K562 (cell line): ENCODE measurements around the gene PDE1C. TPM values are rescaled to one million over a fixed set of nuclear protein-coding genes. Genes with fewer than 3 reads are reported as not detected.

Experiments used
- ATAC-seq: fragments of 200-7000 bp; cut with Tn5 transposase; 3 replicates; pipeline ENCODE4 v1.9.1; 2020; ENCODE audit warnings: moderate library complexity
- BruUV-seq: library from RNA; stranded (reverse); fragments of 400-500 nt; replicated peaks from 2 replicates; lab custom pipeline; 2021; lab: Mats Ljungman, UMichigan
- CTCF ChIA-PET: fragments of 300-600 bp; formaldehyde crosslinking; extraction: SDS; loops from one replicate; lab custom pipeline; 2021; ENCODE audit warnings: low intra/inter-chr PET ratio; lab: Yijun Ruan, JAX
- POLR2A ChIA-PET: fragments of 300-600, 350-650 bp; sonication (Branson Sonifier 250); formaldehyde crosslinking; extraction: SDS; loops from one replicate; lab custom pipeline; 2021; ENCODE audit warnings: antibody characterized with exemption, inconsistent platforms; lab: Yijun Ruan, JAX
- DNase-seq, 4 experiments: peaks; one replicate each; pipeline versions ENCODE4 v3.0.0 to v3.0.0-alpha.2; 2011 to 2018; ENCODE audit warnings: low spot score in 3 of 4, mixed read lengths in 3 of 4; ENCODE audit errors: extremely low read depth in 1 of 4
- FAIRE-seq: peaks from 2 replicates; lab custom pipeline; 2011; peaks lifted over from hg19 to GRCh38; lab: Jason Lieb, UNC
- H2AFZ ChIP-seq: 2 replicates; pipeline ENCODE4 v1.6.0; 2011; ENCODE audit warnings: low read depth, low read length, control low read depth, inconsistent platforms
- H3K27ac ChIP-seq: fragments of 200-600 bp; 3 replicates; pipeline ENCODE4 v1.8.0; 2011; ENCODE audit warnings: low read depth, mild to moderate bottlenecking, control low read depth, inconsistent platforms, low read length, moderate library complexity, mixed read lengths; ENCODE audit errors: extremely low read depth
- H3K27me3 ChIP-seq, 2 experiments: fragments of 300-600 bp in 1 of 2; 2 replicates in 1 of 2; 3 replicates in 1 of 2; pipeline versions ENCODE4 v1.6.0 to v1.8.0; 2011; ENCODE audit warnings: inconsistent platforms in 2 of 2, low read length in 2 of 2, mild to moderate bottlenecking in 1 of 2, mixed read lengths in 1 of 2, moderate library complexity in 1 of 2; ENCODE audit not compliant: control insufficient read depth in 2 of 2, insufficient read depth in 2 of 2
- H3K36me3 ChIP-seq: fragments of 300-600 bp; 3 replicates; pipeline ENCODE4 v1.8.0; 2011; ENCODE audit warnings: mild to moderate bottlenecking, low read length, inconsistent platforms; ENCODE audit not compliant: control insufficient read depth, insufficient read depth
- H3K4me1 ChIP-seq, 2 experiments: fragments of 200-600 bp in 1 of 2; replicated peaks in 1 of 2; 2 replicates in 1 of 2; 3 replicates in 1 of 2; pipeline versions ENCODE4 v1.5.1 to v1.8.0; 2011; ENCODE audit warnings: inconsistent platforms in 2 of 2, low read length in 2 of 2, mild to moderate bottlenecking in 1 of 2, mixed read lengths in 1 of 2, moderate library complexity in 1 of 2; ENCODE audit not compliant: control insufficient read depth in 2 of 2, insufficient read depth in 2 of 2
- H3K4me2 ChIP-seq: 2 replicates; pipeline ENCODE4 v1.6.1; 2011; ENCODE audit warnings: low read length, control low read depth, inconsistent platforms, mixed read lengths; ENCODE audit not compliant: insufficient read depth
- H3K4me3 ChIP-seq: fragments of 200-600 bp; sonication (generic), shearing (Covaris generic); 2 replicates; pipeline ENCODE4 v1.5.1; 2016; ENCODE audit warnings: control low read depth, inconsistent platforms
- H3K79me2 ChIP-seq: fragments of 200-600 bp; 3 replicates; pipeline ENCODE4 v1.8.0; 2011; ENCODE audit warnings: low read length, inconsistent platforms; ENCODE audit not compliant: control insufficient read depth, insufficient read depth
- H3K9ac ChIP-seq, 2 experiments: 2 replicates each; pipeline versions ENCODE4 v1.6.0 to v1.6.1; 2011; ENCODE audit warnings: low read depth in 2 of 2, low read length in 2 of 2, control low read depth in 1 of 2, inconsistent platforms in 1 of 2, mild to moderate bottlenecking in 1 of 2, mixed read lengths in 1 of 2; ENCODE audit not compliant: insufficient read depth in 1 of 2
- H3K9me1 ChIP-seq: one replicate; pipeline ENCODE4 v1.6.0; 2011; ENCODE audit warnings: inconsistent platforms, mild to moderate bottlenecking, low read length, moderate library complexity; ENCODE audit not compliant: control insufficient read depth, insufficient read depth
- H3K9me3 ChIP-seq: replicated peaks from 2 replicates; pipeline ENCODE4 v1.5.1; 2011; ENCODE audit warnings: low read depth, low read length, inconsistent platforms; ENCODE audit not compliant: control insufficient read depth, insufficient read depth
- H4K20me1 ChIP-seq: replicated peaks from 2 replicates; pipeline ENCODE4 v1.6.1; 2011; ENCODE audit warnings: low read length, inconsistent platforms, mixed read lengths; ENCODE audit not compliant: control insufficient read depth, insufficient read depth
- DACH1 ChIP-seq: fragments of 450-650 bp; IDR thresholded peaks from 2 replicates; pipeline ENCODE4 v1.6.1; 2018; ENCODE audit not compliant: partially characterized antibody
- GATAD2A ChIP-seq: fragments of 450-650 bp; IDR thresholded peaks from 2 replicates; pipeline ENCODE4 v1.6.1; 2017
- GTF2F1 ChIP-seq: IDR thresholded peaks from 2 replicates; pipeline ENCODE4 v1.6.1; 2011; ENCODE audit warnings: low read depth, low read length, improper control_type of control experiment
- HBP1 ChIP-seq: fragments of 450-650 bp; formaldehyde crosslinking; IDR thresholded peaks from 2 replicates; pipeline ENCODE4 v1.4.0; 2022; ENCODE audit warnings: missing genetic modification characterization
- NCOA4 ChIP-seq: fragments of 450-650 bp; IDR thresholded peaks from 2 replicates; pipeline ENCODE4 v1.6.1; 2018; ENCODE audit warnings: mild to moderate bottlenecking; ENCODE audit not compliant: partially characterized antibody
- OTX1 ChIP-seq: fragments of 450-650 bp; formaldehyde crosslinking; IDR thresholded peaks from 2 replicates; pipeline ENCODE4 v1.4.0; 2022; ENCODE audit warnings: mild to moderate bottlenecking
- POLR3A ChIP-seq: IDR thresholded peaks from 2 replicates; pipeline ENCODE4 v1.6.1; 2011; ENCODE audit warnings: borderline replicate concordance, mild to moderate bottlenecking, moderate library complexity; ENCODE audit not compliant: insufficient read length, insufficient read depth; ENCODE audit errors: extremely low read depth
- SMAD3 ChIP-seq: fragments of 450-650 bp; formaldehyde crosslinking; conservative IDR thresholded peaks from 2 replicates; pipeline ENCODE4 v1.4.0; 2020; ENCODE audit warnings: mild to moderate bottlenecking
- SRSF1 ChIP-seq: fragments of 200-400 bp; formaldehyde crosslinking; IDR thresholded peaks from 2 replicates; pipeline ENCODE4 v1.6.1; 2017; ENCODE audit warnings: mild to moderate bottlenecking, low read depth, low read length, moderate library complexity
- TEAD4 ChIP-seq, 2 experiments: sonication (generic) in 1 of 2; formaldehyde crosslinking in 1 of 2; IDR thresholded peaks; 2 replicates each; pipeline versions ENCODE4 v1.6.1 to v1.8.0; 2012 to 2022; ENCODE audit warnings: borderline replicate concordance in 1 of 2, inconsistent platforms in 1 of 2, low read length in 1 of 2, mild to moderate bottlenecking in 1 of 2, missing genetic modification reagents in 1 of 2
- ZBTB17 ChIP-seq: fragments of 450-650 bp; formaldehyde crosslinking; IDR thresholded peaks from 2 replicates; pipeline ENCODE4 v1.4.0; 2020; ENCODE audit warnings: mild to moderate bottlenecking
- WGBS: fragments of 100-300 bp; shearing (Covaris generic); methylation state at CpG from one replicate; pipeline ENCODE4 v1.1.6; 2016; ENCODE audit warnings: low coverage, mixed read lengths; ENCODE audit not compliant: insufficient coverage; ENCODE audit errors: missing lambda C conversion rate; 5-methylcytosine and 5-hydroxymethylcytosine counted together
- in situ Hi-C: fragments of 300-500 bp; cut with MboI; formaldehyde crosslinking; loops from 4 replicates; pipeline ENCODE4 v1.15.0; 2018; ENCODE audit warnings: inconsistent platforms, mixed read lengths
- intact Hi-C: fragments of 100-400 bp; cut with micrococcal nuclease; formaldehyde crosslinking; loops from 2 replicates; pipeline ENCODE4 v1.14.2; 2022
- polyA plus RNA-seq, 8 experiments: library from polyadenylated mRNA; depleted of rRNA in 4 of 8; stranded (reverse) in 5 of 8; unstranded in 3 of 8; fragments of >200 nt; fragmentation: Nextera tagmentation in 2 of 8; fragmentation: Illumina TruSeq in 1 of 8; extraction: Ambion mirVana in 2 of 8; extraction: Trizol in 1 of 8; gene quantifications; 2 replicates each; pipeline versions ENCODE4 v1.2.1 to v1.2.3, GENCODE V29; 2011 to 2014; ENCODE audit warnings: inconsistent platforms in 1 of 8, missing spikeins in 1 of 8
- total RNA-seq, 7 experiments: library from RNA; depleted of rRNA in 6 of 7; stranded (reverse); fragments of >200 nt in 6 of 7; fragmentation: Illumina TruSeq in 2 of 7; extraction: Trizol in 2 of 7; gene quantifications; 2 replicates each; pipeline versions ENCODE4 v1.2.1 to v1.2.3, GENCODE V29; 2011 to 2021; ENCODE audit warnings: low replicate concordance in 1 of 7
- TF ChIP-seq, protein P1 (sequence below): fragments of 450-650 bp; IDR thresholded peaks from 2 replicates; pipeline ENCODE4 v1.6.1; 2016; ENCODE audit warnings: mild to moderate bottlenecking
- TF ChIP-seq, protein P2 (sequence below): sonication (generic); formaldehyde crosslinking; IDR thresholded peaks from 2 replicates; pipeline ENCODE4 v1.8.0; 2022; ENCODE audit warnings: mild to moderate bottlenecking, missing genetic modification reagents, borderline replicate concordance

PDE1C gene
- total and polyA plus RNA-seq, 9 of the 15 experiments (the other 6 are each of a cell fraction or from before 2014, with no cell fraction given) = under 0.01 to 0.01 TPM; not detected in 7

DNA sequence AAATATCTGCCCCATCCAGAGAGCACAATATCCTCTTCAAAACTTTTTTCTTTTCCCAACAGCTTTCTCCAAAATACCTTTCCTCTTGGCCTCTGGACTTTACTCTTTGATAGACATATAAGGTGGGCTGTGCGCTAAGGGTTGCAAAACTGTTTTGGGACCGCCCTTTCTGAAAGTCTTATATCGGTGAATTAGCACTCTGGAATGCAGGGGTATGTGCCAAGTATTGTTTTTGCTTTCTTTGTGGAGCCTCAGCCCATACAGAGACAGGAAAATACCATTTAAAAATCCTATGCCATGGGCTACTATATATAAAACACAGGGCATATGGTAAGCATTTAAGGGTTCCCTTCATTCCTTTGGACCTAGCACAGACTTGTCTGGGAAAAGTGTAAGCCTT lies 345.5 kb downstream of the PDE1C start:
- CTCF ChIA-PET = no interaction called here
- Histone ChIP-seq H3K9ac (no peak overlapping the region), H2AFZ (no peak overlapping the region), H3K4me2 (no peak overlapping the region), H4K20me1 (no peaks in the 10 kb centered on the region), H3K4me3 (no peak overlapping the region), H3K36me3 (no peaks in the 10 kb centered on the region), H3K9me1 (no peaks in the 10 kb centered on the region), H3K9me3 (no peaks in the 10 kb centered on the region), H3K4me1 (no peaks in the 10 kb centered on the region), H3K27ac (no peak overlapping the region), H3K27me3 (peaks cover 0 to 2% of the 10 kb centered on the region in 2 experiments; a peak in 1 of 5 replicates), H3K79me2 (no peaks in the 10 kb centered on the region)
- ATAC-seq = no peak
- BruUV-seq = no TSS peak
- intact Hi-C loops = no loop called here
- in situ Hi-C loops = loop anchor here (25.0 kb wide), 1 partner anchor 1063 kb away; no protein-coding TSS in a partner anchor
- WGBS = 0% methylated on average over 3 of the region's 3 CpGs
- no peak for FAIRE-seq
- no peak for DNase-seq
- POLR2A ChIA-PET = no interaction called here
- TF ChIP-seq ZBTB17 (no peak), OTX1 (CRISPR knock-in tag) (no peak), DACH1 (no peak), SMAD3 (CRISPR knock-in tag) (no peak), SRSF1 (no peak), GATAD2A (no peak), NCOA4 (no peak), TEAD4 (IDR thresholded peaks at IDR 0.05; ENCODE audit: low read length) (no peak), TEAD4 (CRISPR knock-in tag; IDR thresholded peaks at IDR 0.05; ENCODE audit: borderline replicate concordance) (no peak), GTF2F1 (no peak), HBP1 (CRISPR knock-in tag) (no peak), POLR3A (no peak)
- TF ChIP-seq, protein P1, sequence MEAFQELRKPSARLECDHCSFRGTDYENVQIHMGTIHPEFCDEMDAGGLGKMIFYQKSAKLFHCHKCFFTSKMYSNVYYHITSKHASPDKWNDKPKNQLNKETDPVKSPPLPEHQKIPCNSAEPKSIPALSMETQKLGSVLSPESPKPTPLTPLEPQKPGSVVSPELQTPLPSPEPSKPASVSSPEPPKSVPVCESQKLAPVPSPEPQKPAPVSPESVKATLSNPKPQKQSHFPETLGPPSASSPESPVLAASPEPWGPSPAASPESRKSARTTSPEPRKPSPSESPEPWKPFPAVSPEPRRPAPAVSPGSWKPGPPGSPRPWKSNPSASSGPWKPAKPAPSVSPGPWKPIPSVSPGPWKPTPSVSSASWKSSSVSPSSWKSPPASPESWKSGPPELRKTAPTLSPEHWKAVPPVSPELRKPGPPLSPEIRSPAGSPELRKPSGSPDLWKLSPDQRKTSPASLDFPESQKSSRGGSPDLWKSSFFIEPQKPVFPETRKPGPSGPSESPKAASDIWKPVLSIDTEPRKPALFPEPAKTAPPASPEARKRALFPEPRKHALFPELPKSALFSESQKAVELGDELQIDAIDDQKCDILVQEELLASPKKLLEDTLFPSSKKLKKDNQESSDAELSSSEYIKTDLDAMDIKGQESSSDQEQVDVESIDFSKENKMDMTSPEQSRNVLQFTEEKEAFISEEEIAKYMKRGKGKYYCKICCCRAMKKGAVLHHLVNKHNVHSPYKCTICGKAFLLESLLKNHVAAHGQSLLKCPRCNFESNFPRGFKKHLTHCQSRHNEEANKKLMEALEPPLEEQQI = no peak
- TF ChIP-seq, protein P2, sequence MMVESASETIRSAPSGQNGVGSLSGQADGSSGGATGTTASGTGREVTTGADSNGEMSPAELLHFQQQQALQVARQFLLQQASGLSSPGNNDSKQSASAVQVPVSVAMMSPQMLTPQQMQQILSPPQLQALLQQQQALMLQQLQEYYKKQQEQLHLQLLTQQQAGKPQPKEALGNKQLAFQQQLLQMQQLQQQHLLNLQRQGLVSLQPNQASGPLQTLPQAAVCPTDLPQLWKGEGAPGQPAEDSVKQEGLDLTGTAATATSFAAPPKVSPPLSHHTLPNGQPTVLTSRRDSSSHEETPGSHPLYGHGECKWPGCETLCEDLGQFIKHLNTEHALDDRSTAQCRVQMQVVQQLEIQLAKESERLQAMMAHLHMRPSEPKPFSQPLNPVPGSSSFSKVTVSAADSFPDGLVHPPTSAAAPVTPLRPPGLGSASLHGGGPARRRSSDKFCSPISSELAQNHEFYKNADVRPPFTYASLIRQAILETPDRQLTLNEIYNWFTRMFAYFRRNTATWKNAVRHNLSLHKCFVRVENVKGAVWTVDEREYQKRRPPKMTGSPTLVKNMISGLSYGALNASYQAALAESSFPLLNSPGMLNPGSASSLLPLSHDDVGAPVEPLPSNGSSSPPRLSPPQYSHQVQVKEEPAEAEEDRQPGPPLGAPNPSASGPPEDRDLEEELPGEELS (CRISPR knock-in tag) = no peak
- TF ChIP-seq, all 486 proteins: peak for 0
